Keratinocyte (primary cell): ENCODE measurements around the gene TEX22. TPM values are rescaled to one million over a fixed set of nuclear protein-coding genes. Genes with fewer than 3 reads are reported as not detected.

Experiments
- DNase-seq: peaks from one replicate; pipeline ENCODE4 v3.0.0-alpha.2; 2011; ENCODE audit warnings: low read depth, missing footprints, low spot score
- FAIRE-seq: peaks from 2 replicates; lab custom pipeline; 2011; peaks lifted over from hg19 to GRCh38; lab: Jason Lieb, UNC
- H2AFZ ChIP-seq: 2 replicates; pipeline ENCODE4 v1.6.0; 2012; ENCODE audit warnings: low read length, control low read depth, inconsistent platforms; ENCODE audit not compliant: control insufficient read depth
- H3K27ac ChIP-seq: 2 replicates; pipeline ENCODE4 v1.5.1; 2011; ENCODE audit warnings: low read length; ENCODE audit not compliant: control insufficient read depth, insufficient read depth
- H3K27me3 ChIP-seq: 3 replicates; pipeline ENCODE4 v1.6.0; 2011; ENCODE audit warnings: low read length; ENCODE audit not compliant: control insufficient read depth, insufficient read depth; ENCODE audit errors: extremely low read depth
- H3K36me3 ChIP-seq, 2 experiments: 2 replicates in 1 of 2; 3 replicates in 1 of 2; pipeline ENCODE4 v1.5.1; 2011; ENCODE audit warnings: low read length in 2 of 2, mild to moderate bottlenecking in 1 of 2; ENCODE audit not compliant: control insufficient read depth in 2 of 2, insufficient read depth in 2 of 2; ENCODE audit errors: extremely low read depth in 1 of 2
- H3K4me1 ChIP-seq: 3 replicates; pipeline ENCODE4 v1.5.1; 2011; ENCODE audit warnings: low read length; ENCODE audit not compliant: control insufficient read depth, insufficient read depth; ENCODE audit errors: extremely low read depth
- H3K4me2 ChIP-seq: 3 replicates; pipeline ENCODE4 v1.6.0; 2011; ENCODE audit warnings: low read depth, low read length; ENCODE audit not compliant: control insufficient read depth, insufficient read depth; ENCODE audit errors: extremely low read depth
- H3K4me3 ChIP-seq, 3 experiments: fragments of 200-600 bp in 1 of 3; sonication (generic) in 1 of 3; 2 replicates in 2 of 3; 3 replicates in 1 of 3; pipeline ENCODE4 v1.5.1; 2011 to 2016; ENCODE audit warnings: low read length in 3 of 3, mild to moderate bottlenecking in 3 of 3, control low read depth in 2 of 3, inconsistent platforms in 1 of 3, low read depth in 1 of 3, mixed read lengths in 1 of 3, mixed run types in 1 of 3, moderate library complexity in 1 of 3; ENCODE audit not compliant: control insufficient read depth in 2 of 3, insufficient read depth in 2 of 3; ENCODE audit errors: extremely low read depth in 1 of 3
- H3K79me2 ChIP-seq: 2 replicates; pipeline ENCODE4 v1.6.0; 2012; ENCODE audit warnings: low read length; ENCODE audit not compliant: control insufficient read depth, insufficient read depth
- H3K9ac ChIP-seq: 3 replicates; pipeline ENCODE4 v1.6.0; 2011; ENCODE audit warnings: low read length; ENCODE audit not compliant: control insufficient read depth, insufficient read depth; ENCODE audit errors: extremely low read depth
- H3K9me1 ChIP-seq: 3 replicates; pipeline ENCODE4 v1.6.0; 2011; ENCODE audit warnings: low read length; ENCODE audit not compliant: control insufficient read depth, insufficient read depth; ENCODE audit errors: extremely low read depth
- H3K9me3 ChIP-seq: 2 replicates; pipeline ENCODE4 v1.5.1; 2012; ENCODE audit warnings: low read depth, low read length; ENCODE audit not compliant: control insufficient read depth
- H4K20me1 ChIP-seq: 3 replicates; pipeline ENCODE4 v1.6.0; 2011; ENCODE audit warnings: low read length; ENCODE audit not compliant: control insufficient read depth, insufficient read depth; ENCODE audit errors: extremely low read depth
- EZH2 ChIP-seq: IDR thresholded peaks from one replicate; pipeline ENCODE4 v1.6.1; 2012; ENCODE audit warnings: inconsistent platforms, mild to moderate bottlenecking, low read length, moderate library complexity
- dilution Hi-C: fragments of 300-500 bp; cut with MboI; formaldehyde crosslinking; loops from one replicate; pipeline ENCODE4 v1.7.0; 2020; ENCODE audit warnings: low sequenced_read_pairs; ENCODE audit not compliant: extremely low pct_ligation_motif_present
- polyA plus RNA-seq, 5 experiments: library from polyadenylated mRNA; depleted of rRNA in 3 of 5; stranded (reverse) in 3 of 5; stranded (forward) in 1 of 5; unstranded in 1 of 5; fragments of >200 nt; gene quantifications; 1 replicate in 1 of 5; 2 replicates in 3 of 5; 3 replicates in 1 of 5; pipeline versions ENCODE4 v1.2.1 to v1.2.3, GENCODE V29; 2011 to 2012; ENCODE audit warnings: missing spikeins in 2 of 5, low read depth in 1 of 5, low replicate concordance in 1 of 5
- TF ChIP-seq, protein P1 (sequence below), 3 experiments: IDR thresholded peaks in 1 of 3; conservative IDR thresholded peaks in 1 of 3; optimal IDR thresholded peaks in 1 of 3; 2 replicates in 2 of 3; 3 replicates in 1 of 3; pipeline versions ENCODE3 to v1.5.1; 2011; ENCODE audit warnings: low read length in 3 of 3, mild to moderate bottlenecking in 3 of 3, moderate library complexity in 2 of 3, control low read depth in 1 of 3, inconsistent platforms in 1 of 3; ENCODE audit not compliant: insufficient read depth in 2 of 3; ENCODE audit errors: extremely low read depth in 1 of 3

The TEX22 gene
- polyA plus RNA-seq, 1 donor (not counting 4 experiments of a cell fraction or from before 2014, with no cell fraction given): 0.03 TPM

DNA sequence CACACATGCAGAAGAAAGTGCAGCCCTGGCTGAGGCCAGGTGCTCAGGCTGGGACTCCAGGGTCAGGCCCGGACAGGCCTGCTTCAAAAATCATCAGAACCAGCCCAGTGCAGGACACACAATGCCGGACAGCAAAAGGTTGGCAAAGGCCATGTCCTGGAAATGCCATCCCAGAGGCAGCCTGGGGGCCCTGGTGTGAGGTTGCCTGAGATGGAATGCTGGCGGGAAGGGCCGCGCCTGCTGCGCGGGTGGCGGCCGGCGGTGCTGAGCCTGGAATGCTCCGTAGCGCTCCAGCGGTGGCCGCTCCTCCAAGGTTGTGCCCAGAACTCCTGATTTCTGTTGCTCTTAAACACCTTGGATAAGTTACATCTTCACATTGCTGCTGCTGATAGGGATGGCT is 54.6 kb downstream of the TEX22 start:
- H3K4me1 ChIP-seq: no peaks in the 10 kb centered on the region
- no peak overlapping the region for H3K4me3 ChIP-seq
- dilution Hi-C loops: no loop called here
- TF ChIP-seq, protein P1, sequence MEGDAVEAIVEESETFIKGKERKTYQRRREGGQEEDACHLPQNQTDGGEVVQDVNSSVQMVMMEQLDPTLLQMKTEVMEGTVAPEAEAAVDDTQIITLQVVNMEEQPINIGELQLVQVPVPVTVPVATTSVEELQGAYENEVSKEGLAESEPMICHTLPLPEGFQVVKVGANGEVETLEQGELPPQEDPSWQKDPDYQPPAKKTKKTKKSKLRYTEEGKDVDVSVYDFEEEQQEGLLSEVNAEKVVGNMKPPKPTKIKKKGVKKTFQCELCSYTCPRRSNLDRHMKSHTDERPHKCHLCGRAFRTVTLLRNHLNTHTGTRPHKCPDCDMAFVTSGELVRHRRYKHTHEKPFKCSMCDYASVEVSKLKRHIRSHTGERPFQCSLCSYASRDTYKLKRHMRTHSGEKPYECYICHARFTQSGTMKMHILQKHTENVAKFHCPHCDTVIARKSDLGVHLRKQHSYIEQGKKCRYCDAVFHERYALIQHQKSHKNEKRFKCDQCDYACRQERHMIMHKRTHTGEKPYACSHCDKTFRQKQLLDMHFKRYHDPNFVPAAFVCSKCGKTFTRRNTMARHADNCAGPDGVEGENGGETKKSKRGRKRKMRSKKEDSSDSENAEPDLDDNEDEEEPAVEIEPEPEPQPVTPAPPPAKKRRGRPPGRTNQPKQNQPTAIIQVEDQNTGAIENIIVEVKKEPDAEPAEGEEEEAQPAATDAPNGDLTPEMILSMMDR (optimal IDR thresholded peaks at IDR 0.05 in 1 of 3, IDR thresholded peaks at IDR 0.05 in 1 of 3, conservative IDR thresholded peaks at IDR 0.05 in 1 of 3; ENCODE audit: extremely low read depth in 1 of 3, insufficient read depth in 2 of 3, low read length in 3 of 3): no peak
- TF ChIP-seq EZH2: no peak
- H3K79me2 ChIP-seq: peaks cover 3% of the 10 kb centered on the region
- no peak overlapping the region for H3K9ac ChIP-seq
- peaks cover 16 to 40% of the 10 kb centered on the region in 2 experiments for H3K36me3 ChIP-seq
- FAIRE-seq (no peak), DNase-seq (no peak)
- H4K20me1 ChIP-seq: no peaks in the 10 kb centered on the region
- no peaks in the 10 kb centered on the region for H3K27me3 ChIP-seq
- no peak overlapping the region for H3K27ac ChIP-seq
- no peaks in the 10 kb centered on the region for H3K9me3 ChIP-seq
- H3K9me1 ChIP-seq: no peaks in the 10 kb centered on the region
- H2AFZ ChIP-seq: no peak overlapping the region
- H3K4me2 ChIP-seq: no peak overlapping the region

DNA sequence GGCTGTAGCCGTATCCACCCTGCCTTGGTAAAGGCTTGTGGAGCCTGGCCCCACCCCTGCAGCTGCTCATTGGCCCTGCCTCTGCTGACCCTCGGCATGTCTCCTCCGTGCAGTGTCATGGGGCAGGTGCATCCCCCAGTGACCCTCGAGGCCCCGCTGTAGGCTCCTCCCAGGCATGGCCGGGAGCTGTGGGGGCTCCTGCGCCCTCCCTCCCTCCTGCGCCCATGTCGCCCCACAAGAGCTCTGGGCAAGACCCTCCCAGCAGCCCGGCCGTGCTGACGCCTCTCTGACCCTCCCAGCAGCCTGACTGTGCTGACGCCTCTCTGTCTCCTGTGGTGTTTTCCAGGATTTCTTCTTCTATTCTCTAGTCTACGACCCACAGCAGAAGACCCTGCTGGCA is 55.5 kb downstream of the TEX22 start:
- Histone ChIP-seq H3K4me1 (no peaks in the 10 kb centered on the region), H3K9ac (no peak overlapping the region), H3K79me2 (no peaks in the 10 kb centered on the region), H3K27me3 (no peaks in the 10 kb centered on the region), H2AFZ (no peak overlapping the region), H3K27ac (no peak overlapping the region), H3K9me3 (no peaks in the 10 kb centered on the region), H3K36me3 (peaks cover 16 to 44% of the 10 kb centered on the region in 2 experiments), H3K9me1 (no peaks in the 10 kb centered on the region), H3K4me3 (no peak overlapping the region), H4K20me1 (no peaks in the 10 kb centered on the region), H3K4me2 (no peak overlapping the region)
- dilution Hi-C loops: no loop called here
- no peak for FAIRE-seq
- no peak for DNase-seq
- TF ChIP-seq, protein P1 (optimal IDR thresholded peaks at IDR 0.05 in 1 of 3, IDR thresholded peaks at IDR 0.05 in 1 of 3, conservative IDR thresholded peaks at IDR 0.05 in 1 of 3; ENCODE audit: extremely low read depth in 1 of 3, insufficient read depth in 2 of 3, low read length in 3 of 3): no peak
- no peak for TF ChIP-seq EZH2
